ENCODE measurements around the gene MYO7A.

The MYO7A gene

GRCh38 chr11:77196961-77197360 lies 68.9 kb downstream of the MYO7A start:
- Histone ChIP-seq H3K9me3 (ENCODE audit: control insufficient read depth in 2 of 2, low read length in 2 of 2) (no peaks in the 10 kb centered on the region), H3K4me1 (ENCODE audit: control insufficient read depth, insufficient read depth, low read length) (no peaks in the 10 kb centered on the region), H3K27ac (ENCODE audit: low read length) (no peak overlapping the region), H3K36me3 (ENCODE audit: control insufficient read depth in 2 of 2, insufficient read depth in 2 of 2, low read length in 2 of 2) (no peaks in the 10 kb centered on the region), H3K4me3 (ENCODE audit: low read length in 2 of 2) (no peak overlapping the region), H3K9ac (ENCODE audit: low read length in 2 of 2) (no peak overlapping the region), H3K27me3 (ENCODE audit: control insufficient read depth in 1 of 2, insufficient read depth in 2 of 2, low read length in 2 of 2) (no peaks in the 10 kb centered on the region)

GRCh38 chr11:77197626-77198320 lies 69.7 kb downstream of the MYO7A start:
- no peak overlapping the region for H3K27ac ChIP-seq (ENCODE audit: low read length)
- no peaks in the 10 kb centered on the region for H3K4me1 ChIP-seq (ENCODE audit: control insufficient read depth, insufficient read depth, low read length)
- H3K9me3 ChIP-seq (ENCODE audit: control insufficient read depth in 2 of 2, low read length in 2 of 2): no peaks in the 10 kb centered on the region
- H3K27me3 ChIP-seq (ENCODE audit: control insufficient read depth in 1 of 2, insufficient read depth in 2 of 2, low read length in 2 of 2): no peaks in the 10 kb centered on the region
- H3K36me3 ChIP-seq (ENCODE audit: control insufficient read depth in 2 of 2, insufficient read depth in 2 of 2, low read length in 2 of 2): no peaks in the 10 kb centered on the region
- no peak overlapping the region for H3K4me3 ChIP-seq (ENCODE audit: low read length in 2 of 2)
- H3K9ac ChIP-seq (ENCODE audit: low read length in 2 of 2): no peak overlapping the region

GRCh38 chr11:77198440-77198849 lies 70.4 kb downstream of the MYO7A start:
- H3K27ac ChIP-seq (ENCODE audit: low read length): no peak overlapping the region
- no peak overlapping the region for H3K4me3 ChIP-seq (ENCODE audit: low read length in 2 of 2)
- no peaks in the 10 kb centered on the region for H3K27me3 ChIP-seq (ENCODE audit: control insufficient read depth in 1 of 2, insufficient read depth in 2 of 2, low read length in 2 of 2)
- no peaks in the 10 kb centered on the region for H3K4me1 ChIP-seq (ENCODE audit: control insufficient read depth, insufficient read depth, low read length)
- no peaks in the 10 kb centered on the region for H3K9me3 ChIP-seq (ENCODE audit: control insufficient read depth in 2 of 2, low read length in 2 of 2)
- H3K36me3 ChIP-seq (ENCODE audit: control insufficient read depth in 2 of 2, insufficient read depth in 2 of 2, low read length in 2 of 2): no peaks in the 10 kb centered on the region
- no peak overlapping the region for H3K9ac ChIP-seq (ENCODE audit: low read length in 2 of 2)

- no peaks in the 10 kb centered on the region for H3K9me3 ChIP-seq (ENCODE audit: control insufficient read depth in 2 of 2, low read length in 2 of 2)
- H3K27ac ChIP-seq (ENCODE audit: low read length): no peak overlapping the region
- no peak overlapping the region for H3K4me3 ChIP-seq (ENCODE audit: low read length in 2 of 2)
- H3K9ac ChIP-seq (ENCODE audit: low read length in 2 of 2): no peak overlapping the region
- H3K27me3 ChIP-seq (ENCODE audit: control insufficient read depth in 1 of 2, insufficient read depth in 2 of 2, low read length in 2 of 2): no peaks in the 10 kb centered on the region
- no peaks in the 10 kb centered on the region for H3K4me1 ChIP-seq (ENCODE audit: control insufficient read depth, insufficient read depth, low read length)
- H3K36me3 ChIP-seq (ENCODE audit: control insufficient read depth in 2 of 2, insufficient read depth in 2 of 2, low read length in 2 of 2): no peaks in the 10 kb centered on the region
These were observed 71.2 kb downstream of the MYO7A start for GRCh38 chr11:77199137-77199745.

- Histone ChIP-seq H3K4me1 (ENCODE audit: control insufficient read depth, insufficient read depth, low read length) (no peaks in the 10 kb centered on the region), H3K9me3 (ENCODE audit: control insufficient read depth in 2 of 2, low read length in 2 of 2) (no peaks in the 10 kb centered on the region), H3K9ac (ENCODE audit: low read length in 2 of 2) (no peak overlapping the region), H3K27ac (ENCODE audit: low read length) (no peak overlapping the region), H3K36me3 (ENCODE audit: control insufficient read depth in 2 of 2, insufficient read depth in 2 of 2, low read length in 2 of 2) (no peaks in the 10 kb centered on the region), H3K4me3 (ENCODE audit: low read length in 2 of 2) (no peak overlapping the region), H3K27me3 (ENCODE audit: control insufficient read depth in 1 of 2, insufficient read depth in 2 of 2, low read length in 2 of 2) (no peaks in the 10 kb centered on the region)
These were observed 72.6 kb downstream of the MYO7A start for GRCh38 chr11:77200351-77201268.

- no peak overlapping the region for H3K9ac ChIP-seq (ENCODE audit: low read length in 2 of 2)
- no peak overlapping the region for H3K4me3 ChIP-seq (ENCODE audit: low read length in 2 of 2)
- no peaks in the 10 kb centered on the region for H3K4me1 ChIP-seq (ENCODE audit: control insufficient read depth, insufficient read depth, low read length)
- no peaks in the 10 kb centered on the region for H3K27me3 ChIP-seq (ENCODE audit: control insufficient read depth in 1 of 2, insufficient read depth in 2 of 2, low read length in 2 of 2)
- no peak overlapping the region for H3K27ac ChIP-seq (ENCODE audit: low read length)
- no peaks in the 10 kb centered on the region for H3K36me3 ChIP-seq (ENCODE audit: control insufficient read depth in 2 of 2, insufficient read depth in 2 of 2, low read length in 2 of 2)
- no peaks in the 10 kb centered on the region for H3K9me3 ChIP-seq (ENCODE audit: control insufficient read depth in 2 of 2, low read length in 2 of 2)
These were observed 73.3 kb downstream of the MYO7A start for GRCh38 chr11:77201370-77201769.

- Histone ChIP-seq H3K9me3 (ENCODE audit: control insufficient read depth in 2 of 2, low read length in 2 of 2) (no peaks in the 10 kb centered on the region), H3K27ac (ENCODE audit: low read length) (no peak overlapping the region), H3K36me3 (ENCODE audit: control insufficient read depth in 2 of 2, insufficient read depth in 2 of 2, low read length in 2 of 2) (no peaks in the 10 kb centered on the region), H3K4me3 (ENCODE audit: low read length in 2 of 2) (no peak overlapping the region), H3K4me1 (ENCODE audit: control insufficient read depth, insufficient read depth, low read length) (no peaks in the 10 kb centered on the region), H3K9ac (ENCODE audit: low read length in 2 of 2) (no peak overlapping the region), H3K27me3 (ENCODE audit: control insufficient read depth in 1 of 2, insufficient read depth in 2 of 2, low read length in 2 of 2) (no peaks in the 10 kb centered on the region)
These were observed 74.2 kb downstream of the MYO7A start for GRCh38 chr11:77201991-77202841.

GRCh38 chr11:77202941-77203900 lies 75.2 kb downstream of the MYO7A start:
- Histone ChIP-seq H3K4me3 (ENCODE audit: low read length in 2 of 2) (no peak overlapping the region), H3K9ac (ENCODE audit: low read length in 2 of 2) (no peak overlapping the region), H3K4me1 (ENCODE audit: control insufficient read depth, insufficient read depth, low read length) (peaks cover 5% of the 10 kb centered on the region), H3K9me3 (ENCODE audit: control insufficient read depth in 2 of 2, low read length in 2 of 2) (no peaks in the 10 kb centered on the region), H3K36me3 (ENCODE audit: control insufficient read depth in 2 of 2, insufficient read depth in 2 of 2, low read length in 2 of 2) (no peaks in the 10 kb centered on the region), H3K27ac (ENCODE audit: low read length) (no peak overlapping the region), H3K27me3 (ENCODE audit: control insufficient read depth in 1 of 2, insufficient read depth in 2 of 2, low read length in 2 of 2) (no peaks in the 10 kb centered on the region)

- no peaks in the 10 kb centered on the region for H3K9me3 ChIP-seq (ENCODE audit: control insufficient read depth in 2 of 2, low read length in 2 of 2)
- H3K36me3 ChIP-seq (ENCODE audit: control insufficient read depth in 2 of 2, insufficient read depth in 2 of 2, low read length in 2 of 2): no peaks in the 10 kb centered on the region
- H3K4me1 ChIP-seq (ENCODE audit: control insufficient read depth, insufficient read depth, low read length): peaks cover 5% of the 10 kb centered on the region
These were observed 76.1 kb downstream of the MYO7A start for GRCh38 chr11:77203901-77204753.

More at GRCh38 chr11:77203901-77204753, 76.1 kb downstream of the MYO7A start:
- Histone ChIP-seq H3K27me3 (ENCODE audit: control insufficient read depth in 1 of 2, insufficient read depth in 2 of 2, low read length in 2 of 2) (no peaks in the 10 kb centered on the region), H3K4me3 (ENCODE audit: low read length in 2 of 2) (no peak overlapping the region), H3K9ac (ENCODE audit: low read length in 2 of 2) (no peak overlapping the region), H3K27ac (ENCODE audit: low read length) (no peak overlapping the region)

Data from stomach smooth muscle (tissue), 2 donors.